ENCODE data around the gene SFT2D3.

Gene SFT2D3

DNA sequence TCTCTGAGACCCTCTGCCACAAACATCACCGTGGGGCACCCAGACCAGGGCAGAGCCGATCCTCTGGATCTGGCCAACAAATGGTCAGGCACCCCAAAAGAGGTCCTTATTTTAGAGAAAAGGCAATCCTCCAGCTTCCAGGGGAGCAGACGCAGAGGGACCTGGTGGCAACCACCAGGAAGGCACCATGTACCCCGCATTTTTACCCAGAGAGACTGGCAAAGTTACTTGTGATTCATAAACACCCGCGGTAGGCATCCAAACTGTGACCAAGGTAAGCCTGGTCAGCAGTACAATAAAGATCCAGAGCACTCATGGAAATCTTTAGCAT, 36.4 kb upstream of the SFT2D3 start:
- DNase-seq = no peak

DNA sequence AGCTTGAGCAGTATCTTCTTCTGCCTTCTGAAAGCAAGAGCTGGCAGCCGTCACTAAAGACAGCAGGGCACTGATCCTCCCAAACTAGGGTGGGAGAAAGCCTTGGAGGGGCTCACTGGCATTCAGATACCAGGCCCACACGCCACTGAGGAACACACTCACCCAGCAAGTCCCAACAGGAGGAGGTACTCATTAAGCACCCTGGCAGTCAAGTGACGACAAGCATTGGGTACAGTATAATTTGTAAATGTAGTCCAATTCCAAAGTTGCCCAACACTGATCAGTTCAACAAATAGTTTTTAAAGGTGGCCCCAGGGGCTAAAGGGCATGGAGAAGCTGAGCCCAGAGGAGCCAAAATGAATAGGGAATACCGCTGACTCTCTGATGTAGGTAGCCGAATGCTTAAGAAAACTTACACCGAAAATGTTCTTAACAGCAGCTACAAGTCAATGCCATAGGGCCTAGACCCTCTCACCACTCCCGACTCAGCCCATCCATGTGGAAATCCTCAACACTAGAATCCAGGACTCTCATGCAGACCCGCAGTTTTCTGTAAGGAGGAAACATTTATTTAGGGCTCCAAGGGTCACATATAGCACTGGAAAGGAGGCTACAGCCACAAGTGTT, 35.9 kb upstream of the SFT2D3 start:
- no peak for DNase-seq

DNA sequence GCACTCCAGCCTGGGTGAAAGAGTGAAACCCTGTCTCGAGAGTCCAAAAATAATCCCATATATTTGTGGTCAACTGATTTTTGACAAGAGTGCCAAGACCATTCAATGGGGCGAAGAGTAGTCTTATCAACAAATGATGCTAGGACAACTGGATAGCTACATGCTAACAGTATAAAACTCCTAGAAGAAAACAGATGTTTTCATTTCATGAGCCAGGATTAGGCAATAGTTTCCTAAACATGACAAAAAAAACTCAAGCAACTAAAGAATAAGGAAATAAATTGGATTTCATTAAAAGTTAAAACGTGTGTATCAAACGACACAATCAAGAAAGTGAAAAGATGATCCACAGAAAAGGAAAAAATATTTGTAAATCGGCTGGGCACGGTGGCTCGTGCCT, 32.2 kb upstream of the SFT2D3 start:
- DNase-seq = no peak

DNA sequence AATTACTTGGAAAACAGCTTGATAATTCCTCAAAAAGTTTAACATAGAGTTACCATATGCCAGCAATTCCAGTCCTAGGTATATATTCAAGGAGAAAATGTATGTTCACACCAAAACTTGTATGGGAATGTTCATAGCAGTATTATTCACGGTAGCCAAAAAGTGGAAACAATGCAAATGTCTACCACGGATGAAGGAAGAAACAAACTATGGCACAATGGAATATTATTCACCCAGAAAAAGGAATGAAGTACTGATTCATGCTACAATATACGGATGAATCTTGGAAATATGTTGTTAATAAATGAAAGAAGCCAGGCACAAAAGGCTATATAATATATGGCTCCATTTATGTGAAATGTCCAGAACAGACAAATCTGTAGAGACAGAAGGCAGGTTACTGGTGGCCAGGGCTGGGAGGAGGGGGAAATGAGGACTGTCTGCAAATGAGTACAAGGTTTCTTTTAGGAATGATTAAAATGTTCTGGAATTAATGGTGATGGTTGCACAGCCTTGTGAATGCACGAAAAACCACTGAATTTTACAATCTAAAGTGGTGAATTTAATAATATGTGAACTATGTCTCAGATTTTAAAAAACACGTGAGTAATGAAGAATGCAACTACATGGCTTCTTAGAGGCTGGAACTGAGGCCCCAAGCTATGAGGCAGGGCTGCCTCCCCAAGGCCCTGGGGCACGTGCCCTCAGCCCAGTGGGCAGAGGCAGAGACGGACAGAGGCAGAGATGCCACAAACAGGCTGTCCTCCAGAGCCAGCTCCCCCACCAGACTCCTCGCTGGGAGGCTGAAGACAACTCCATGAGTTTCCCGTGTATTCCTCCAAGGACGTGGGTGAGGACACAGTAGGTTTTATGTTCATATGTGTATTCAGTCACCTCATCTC, 31.0 kb upstream of the SFT2D3 start:
- DNase-seq = no peak

DNA sequence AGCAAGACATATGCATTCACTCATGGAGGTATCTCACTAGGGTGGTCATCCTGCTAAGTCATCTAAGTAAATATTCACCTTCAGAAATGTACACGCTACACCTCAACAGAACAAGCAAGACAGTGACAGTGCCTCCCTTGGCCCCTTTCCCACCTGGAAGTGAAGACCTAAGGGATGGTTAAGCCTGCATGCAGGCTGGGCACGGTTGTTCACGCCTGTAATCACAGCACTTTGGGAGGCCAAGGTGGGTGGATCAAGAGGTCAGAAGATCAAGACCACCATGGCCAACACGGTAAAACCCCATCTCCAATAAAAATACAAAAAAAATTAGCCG, 30.4 kb upstream of the SFT2D3 start:
- DNase-seq = no peak

DNA sequence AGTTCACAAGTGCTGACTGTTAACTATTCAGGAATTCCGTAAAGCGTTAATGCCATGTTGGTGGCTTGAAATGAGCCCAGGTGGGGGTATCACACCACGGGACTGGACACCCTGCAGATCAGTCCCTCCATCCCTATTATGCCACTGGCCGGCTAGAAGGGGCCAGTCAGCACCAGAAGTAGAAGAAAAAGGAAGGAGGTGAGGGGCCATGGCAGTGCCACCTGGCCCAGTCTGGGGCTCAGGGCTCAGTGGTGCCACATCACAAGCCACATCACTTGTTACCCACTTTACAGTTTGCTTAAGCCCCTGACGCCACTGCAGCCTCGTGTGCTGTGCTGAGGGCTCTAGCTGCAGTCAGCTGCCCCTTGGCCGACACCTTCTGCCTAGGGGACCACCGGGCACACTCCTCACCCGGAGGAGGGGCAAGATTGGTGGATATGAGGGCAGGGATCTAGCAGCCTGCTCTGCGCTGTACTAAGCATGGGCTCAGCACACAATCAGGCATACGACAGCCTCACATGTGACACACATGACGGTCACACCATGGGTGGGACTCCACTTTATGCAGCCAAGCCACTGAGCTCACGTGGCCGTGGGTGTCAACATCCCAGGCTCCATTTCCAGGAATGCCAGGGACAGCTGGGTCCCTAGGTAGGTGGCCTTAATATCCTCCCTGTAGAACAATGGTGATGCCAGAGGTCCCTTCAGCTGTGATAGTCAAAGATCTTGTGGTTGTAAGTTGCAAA, 29.6 kb upstream of the SFT2D3 start:
- DNase-seq = no peak

DNA sequence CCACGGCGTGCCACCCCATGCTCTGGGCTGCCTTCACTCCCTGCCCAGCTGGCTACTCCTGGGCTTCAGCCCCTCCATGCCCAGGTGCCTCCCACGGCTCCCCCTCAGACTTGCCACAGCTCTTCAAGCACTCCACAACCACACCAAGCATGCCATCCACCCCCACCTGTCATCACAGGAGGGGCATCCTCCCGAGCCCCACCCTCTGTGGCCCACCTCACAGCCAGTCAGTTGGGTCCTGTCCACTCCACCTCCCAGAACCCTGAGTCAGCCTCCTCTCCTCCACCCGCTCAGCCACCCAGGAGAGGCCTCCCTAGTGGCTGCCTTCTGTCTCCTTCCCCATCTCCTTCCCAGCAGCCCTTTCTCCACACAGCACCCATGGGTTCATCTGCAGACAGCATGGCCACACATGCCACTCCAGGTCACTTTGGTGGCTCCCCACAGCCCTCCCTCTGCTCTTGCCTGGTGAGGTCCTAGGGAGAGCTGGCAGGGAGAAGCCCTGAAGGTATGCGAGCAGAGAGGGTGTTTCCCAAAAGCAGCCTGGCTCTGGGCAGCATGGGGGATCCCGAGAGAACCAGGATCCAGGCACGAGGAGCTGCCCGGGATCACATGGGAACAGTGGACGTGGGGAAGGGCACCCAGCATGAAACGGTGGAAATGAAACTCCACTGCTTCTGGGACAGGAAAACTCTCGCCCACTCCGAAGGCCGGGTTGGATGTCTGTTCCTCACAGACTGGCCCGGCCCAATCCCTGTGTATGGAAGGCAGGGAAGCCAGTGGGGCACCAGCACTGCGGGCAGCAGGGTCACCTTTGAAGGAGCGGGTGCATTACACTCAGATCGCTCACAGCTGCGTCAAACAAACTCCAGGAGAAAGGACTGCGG, 28.7 kb upstream of the SFT2D3 start:
- no peak for DNase-seq

DNA sequence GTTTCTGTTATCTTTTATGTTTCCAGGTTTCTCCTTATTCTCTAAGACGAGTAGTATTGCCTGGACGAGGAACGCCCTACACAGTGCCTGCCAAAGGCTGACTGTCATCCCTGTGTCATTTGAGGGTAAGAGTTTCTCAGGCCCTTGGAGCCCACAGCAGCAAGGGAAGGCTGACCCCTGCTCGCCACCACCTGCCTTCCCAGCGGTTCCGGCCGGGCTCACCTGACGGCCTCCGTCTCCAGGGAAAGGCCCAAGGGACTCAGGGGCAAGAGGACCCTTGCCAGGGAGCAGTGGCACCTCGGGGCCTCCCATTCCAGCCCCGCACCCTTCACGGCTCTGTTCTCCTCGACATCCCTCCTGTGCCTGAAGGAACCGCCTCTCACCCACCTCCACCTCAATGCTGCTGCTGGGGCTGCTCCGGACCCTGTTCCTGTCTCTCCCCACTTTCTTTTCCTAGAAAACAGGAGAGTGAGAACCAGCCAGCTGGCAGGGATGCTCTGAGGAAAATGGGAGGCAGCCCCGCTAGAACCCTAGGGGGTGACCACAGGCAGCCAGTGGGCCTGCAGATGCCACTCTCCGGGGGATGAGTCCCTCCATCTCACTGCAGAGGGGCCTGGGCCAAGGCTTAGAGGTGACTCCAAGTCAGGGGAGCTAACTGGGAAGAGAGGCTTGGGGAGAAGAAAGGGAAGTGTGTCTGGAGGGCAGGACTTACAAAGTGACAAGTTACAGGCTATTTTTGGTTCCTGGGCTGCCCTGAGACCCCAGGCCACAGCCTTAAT, 27.8 kb upstream of the SFT2D3 start:
- DNase-seq = no peak

DNA sequence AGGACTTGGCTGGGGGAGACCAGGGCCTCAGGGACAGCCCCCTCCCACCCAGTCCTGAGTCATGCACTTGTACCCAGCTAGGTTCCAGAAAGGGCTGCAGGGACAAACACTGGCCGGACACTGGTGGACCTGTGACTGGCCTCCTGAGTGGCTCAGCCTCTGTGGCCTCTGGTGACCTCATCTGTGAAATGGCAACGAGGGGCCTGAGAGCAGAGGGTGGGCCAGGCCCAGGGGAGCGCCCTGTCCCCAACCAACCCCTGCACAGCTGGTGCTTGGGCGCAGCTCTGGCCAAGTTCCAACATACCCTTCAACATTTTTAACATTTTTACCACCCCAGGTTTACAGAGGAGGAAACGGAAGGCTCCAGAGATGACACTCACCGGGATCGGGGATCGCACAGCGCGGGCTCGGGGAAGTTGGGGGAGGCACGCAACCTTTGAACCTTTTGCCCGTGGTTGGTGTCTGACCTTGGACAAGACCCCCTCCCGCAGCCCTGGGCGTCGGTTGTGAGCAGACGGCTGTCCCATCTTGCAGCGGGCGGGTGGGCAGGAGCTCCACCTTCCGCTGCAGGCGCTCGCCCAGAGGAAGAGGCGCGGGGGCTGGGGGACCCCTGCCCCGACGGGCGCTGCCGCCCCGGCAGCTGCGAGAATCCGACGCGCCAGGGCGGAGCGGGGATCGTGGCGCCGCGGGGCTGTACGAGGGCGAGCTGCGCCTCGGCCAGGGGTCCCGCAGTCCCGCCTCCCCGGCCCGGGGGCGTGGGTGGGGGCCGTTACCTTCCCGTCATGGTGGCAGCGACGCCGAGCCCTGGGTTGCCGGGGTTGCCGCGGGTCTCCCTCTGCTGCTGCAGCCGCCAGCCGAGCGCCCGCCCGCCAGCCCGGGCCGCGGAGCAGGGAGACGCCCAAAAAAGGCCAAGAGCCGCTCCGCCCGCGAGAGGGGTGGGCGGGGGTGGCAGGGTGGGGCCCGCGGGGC, 26.8 kb upstream of the SFT2D3 start:
- DNase-seq = no peak

DNA sequence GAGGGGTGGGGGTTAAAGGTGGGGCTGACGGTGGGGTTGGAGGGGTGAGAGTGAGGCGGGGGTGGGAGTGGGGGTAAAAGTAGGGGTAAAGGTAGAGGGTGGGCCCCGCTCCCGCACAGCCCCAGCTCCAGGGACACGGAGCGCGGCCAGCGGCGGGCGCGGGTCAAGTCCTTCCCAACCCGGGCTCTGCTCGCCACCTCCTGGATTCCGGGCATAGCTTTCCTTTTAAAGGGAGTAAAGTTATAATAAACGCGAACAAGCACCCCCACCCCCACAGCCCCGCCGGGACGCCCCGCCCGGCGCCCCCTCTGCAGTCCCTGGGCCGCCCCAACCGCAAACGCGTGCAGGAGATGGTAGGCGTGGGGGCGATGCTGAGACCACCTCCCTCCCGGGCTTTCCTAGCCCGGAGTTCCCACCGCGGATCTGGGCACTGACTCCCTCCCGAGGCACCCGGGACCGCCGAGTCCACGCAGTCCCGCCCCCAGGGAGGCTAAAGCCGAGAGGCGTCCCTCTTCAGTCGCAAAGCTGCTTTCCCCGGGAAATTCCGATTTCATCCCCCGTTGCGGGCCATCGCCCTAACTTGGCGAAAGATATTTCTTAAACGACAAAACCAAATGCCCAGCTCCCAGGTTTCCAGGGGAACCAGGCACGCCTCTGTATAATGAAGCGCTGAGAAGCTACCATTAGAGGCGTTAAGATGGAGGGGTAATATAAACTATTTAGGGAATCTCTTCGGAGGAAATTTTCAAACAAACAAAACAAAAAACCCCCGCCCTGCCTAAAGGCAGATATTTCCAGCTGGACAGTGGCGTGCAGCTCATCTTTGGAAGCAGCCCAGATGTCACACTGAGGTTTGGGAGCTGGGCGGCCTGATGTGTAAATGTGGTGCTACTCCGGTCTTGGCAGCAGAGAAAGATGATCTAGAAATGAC, 25.7 kb upstream of the SFT2D3 start, which contains the start of gene LIMS2:
Gene LIMS2, minus strand, starts transcription at position 200 of the 931 bp plus-strand sequence. CDS start 506 bp downstream, outside the sequence.
- DNase-seq = no peak

DNA sequence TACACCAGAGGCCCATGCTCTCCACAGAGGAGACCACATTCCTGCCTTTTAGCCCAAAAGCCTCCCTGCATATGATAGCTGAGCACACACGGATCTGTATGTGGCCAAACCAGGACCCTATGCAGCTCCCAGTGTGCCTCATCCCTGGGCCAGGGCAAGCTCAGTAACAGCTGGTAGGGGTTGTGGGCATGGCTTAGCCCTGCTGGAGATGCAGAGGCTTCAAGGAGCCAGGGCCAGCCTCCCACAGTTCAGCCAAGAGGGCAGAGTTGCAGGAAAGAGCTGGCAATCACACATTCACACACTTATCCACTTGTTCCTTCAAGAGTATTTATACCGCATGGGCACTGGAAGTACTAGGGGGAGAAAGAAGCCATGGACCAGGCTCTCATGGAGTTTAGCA, 24.4 kb upstream of the SFT2D3 start:
- DNase-seq = no peak

DNA sequence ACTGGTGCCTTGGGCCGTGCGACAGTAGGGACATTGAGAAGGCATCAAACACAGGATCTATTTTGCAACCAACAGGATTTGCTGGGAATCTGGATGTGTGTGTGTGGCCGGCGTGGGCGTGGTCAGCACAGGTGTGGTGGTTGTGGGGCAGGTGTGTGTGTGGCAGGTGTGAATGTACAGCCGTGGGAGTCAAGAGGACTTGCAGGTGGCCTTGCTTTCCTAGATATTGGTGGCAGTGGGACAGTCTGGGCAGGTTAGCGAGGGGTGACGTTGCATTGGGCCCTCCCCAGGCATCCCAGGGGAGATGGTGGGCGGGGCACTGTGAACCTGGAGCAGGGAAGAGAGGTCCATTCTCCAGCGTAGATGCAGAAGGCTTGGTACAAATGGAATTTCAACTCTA, 22.8 kb upstream of the SFT2D3 start:
- no peak for DNase-seq

DNA sequence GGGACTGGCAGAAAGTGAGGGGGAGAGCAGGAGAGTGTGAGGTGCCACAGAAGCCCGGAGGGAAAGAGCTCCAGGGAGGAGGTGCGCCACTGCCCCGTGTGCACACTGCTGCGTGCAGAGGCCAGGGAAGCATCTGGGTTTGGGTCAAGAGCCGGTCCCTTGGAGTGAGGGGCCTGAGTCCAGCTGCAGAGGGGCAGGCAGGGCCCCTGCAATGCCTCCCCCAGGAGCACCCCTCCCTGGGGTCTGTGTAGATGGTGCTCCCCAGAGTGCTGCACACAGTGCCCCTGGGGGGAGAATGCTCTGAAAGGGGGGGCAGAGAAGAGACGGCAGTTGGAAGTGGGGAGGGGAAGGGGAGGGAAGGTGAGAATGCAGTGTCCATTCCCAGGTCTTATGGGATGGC, 22.3 kb upstream of the SFT2D3 start:
- no peak for DNase-seq

DNA sequence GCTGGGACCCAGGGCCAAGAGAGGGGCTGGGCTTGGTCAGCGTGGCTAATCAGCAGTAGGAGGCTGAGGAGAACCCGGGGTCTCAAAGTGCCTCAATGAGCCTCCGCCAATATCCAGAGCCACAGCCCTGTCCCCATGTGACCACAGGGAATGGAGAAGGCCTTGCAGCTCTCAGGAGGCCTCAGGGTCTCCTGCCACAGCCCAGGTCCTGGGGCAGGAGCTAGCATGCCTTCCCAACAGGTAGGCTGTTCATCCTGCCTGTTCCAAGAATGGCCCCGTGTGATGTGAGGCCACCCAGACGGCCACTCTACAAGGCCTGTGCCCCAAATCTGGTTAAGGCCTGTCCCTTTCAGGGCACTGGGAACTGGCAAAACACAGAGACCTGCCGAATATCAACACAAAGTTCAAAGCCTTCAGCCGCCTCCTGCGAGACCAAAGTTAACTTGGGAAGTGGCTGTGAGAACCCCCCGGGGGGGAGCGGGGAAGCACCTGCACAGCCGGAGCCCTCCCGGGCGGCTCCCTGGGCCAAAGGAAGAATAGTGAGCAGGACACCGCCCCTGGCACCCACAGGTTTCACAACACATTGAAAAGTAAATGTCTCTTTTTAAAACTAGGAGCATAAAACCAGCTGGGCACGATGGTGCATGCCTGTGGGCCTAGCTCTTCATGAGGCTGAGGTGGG, 21.5 kb upstream of the SFT2D3 start:
- DNase-seq = no peak

DNA sequence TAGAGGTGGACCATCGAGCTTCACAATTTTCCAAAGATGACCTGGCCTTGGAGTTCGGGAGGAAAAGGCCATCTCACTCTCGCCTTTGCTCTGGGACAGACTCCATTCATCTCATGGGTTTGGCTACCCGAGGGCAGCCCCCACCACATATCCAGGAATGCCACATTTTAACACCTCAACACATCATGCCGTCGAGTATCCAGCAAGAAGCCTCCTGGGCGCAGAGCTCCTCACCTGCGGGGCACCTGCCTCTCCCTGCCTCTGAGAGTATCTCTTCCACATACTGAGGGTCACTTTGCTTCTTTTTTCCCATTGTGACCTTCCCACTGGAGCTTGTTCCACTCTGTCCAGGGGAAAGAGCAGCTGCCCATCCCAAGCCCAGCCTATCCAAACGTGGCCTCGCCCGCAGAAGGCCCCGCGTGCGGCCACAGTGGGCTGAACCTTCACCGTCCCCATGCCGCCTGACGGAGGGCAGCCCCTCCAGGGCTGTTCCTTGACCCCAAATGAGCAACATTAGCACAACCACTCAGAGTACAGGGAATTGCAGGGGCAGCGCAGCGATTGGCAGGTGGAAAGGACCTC, 20.5 kb upstream of the SFT2D3 start:
- DNase-seq = no peak

DNA sequence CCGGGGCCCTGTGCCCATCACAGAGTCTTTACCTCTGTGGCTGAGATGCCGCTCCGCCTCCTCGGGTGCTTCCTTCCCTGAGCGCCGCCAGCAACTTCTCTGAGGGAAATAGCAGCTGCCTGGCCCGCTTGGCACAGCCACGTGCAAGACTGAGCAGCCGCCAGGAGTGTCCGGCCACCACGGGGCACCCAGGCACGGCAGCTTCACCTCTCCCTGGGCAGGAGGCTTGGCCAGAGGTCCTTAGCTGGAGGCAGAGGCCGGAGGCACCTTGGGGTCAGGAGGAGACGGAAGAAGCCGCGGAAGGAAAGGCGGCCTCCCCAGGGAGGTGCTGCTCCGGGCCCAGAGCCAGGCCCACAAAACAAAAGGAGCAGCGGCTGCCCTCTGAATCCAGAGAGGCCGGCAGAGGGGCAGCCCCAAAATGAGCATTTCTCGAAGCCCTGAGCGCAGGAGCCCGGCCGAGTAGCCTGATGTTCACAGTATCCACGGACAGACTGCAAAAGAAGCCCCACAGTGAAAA, 20.0 kb upstream of the SFT2D3 start:
- no peak for DNase-seq

DNA sequence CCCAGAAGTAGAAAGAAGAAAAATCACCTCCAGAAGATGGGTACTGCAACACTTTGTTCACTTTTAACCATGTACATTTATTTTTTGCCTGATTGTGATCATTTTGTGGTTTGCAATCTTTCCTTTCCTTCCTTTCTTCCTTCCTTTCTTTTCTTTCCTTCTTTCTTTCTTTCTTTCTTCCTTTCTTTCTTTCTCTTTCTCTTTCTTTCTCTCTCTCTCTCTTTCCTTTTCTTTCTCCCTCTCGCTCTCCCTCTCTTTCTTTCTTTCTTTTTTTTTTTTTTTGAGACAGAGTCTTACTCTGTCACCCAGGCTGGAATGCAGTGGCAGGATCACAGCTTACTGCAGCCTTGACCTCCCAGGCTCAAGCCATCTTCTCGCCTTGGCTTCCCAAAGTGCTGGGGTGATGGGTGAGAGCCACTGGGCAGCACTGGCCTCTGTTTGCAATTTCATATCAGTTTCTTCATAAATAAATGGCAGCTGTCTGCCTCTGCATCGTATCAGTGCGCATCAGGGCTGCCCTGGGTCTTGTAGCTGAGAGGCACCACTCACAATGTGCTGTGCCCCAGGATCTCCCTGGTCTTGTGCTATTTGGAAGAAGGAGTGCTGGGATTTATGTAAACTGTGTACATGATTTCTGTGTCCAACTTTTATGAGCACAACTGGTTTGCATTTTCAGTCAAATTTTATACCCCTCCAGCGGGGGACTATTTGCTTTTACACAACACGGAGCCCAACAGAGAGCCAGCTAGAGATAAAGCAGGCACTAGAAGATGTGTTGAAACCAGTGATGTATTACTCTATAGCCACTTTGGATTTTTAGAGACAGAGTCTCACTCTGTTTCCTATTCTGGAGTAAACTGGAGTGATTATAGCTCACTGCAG, 19.1 kb upstream of the SFT2D3 start:
- no peak for DNase-seq

All from CD4-positive, alpha-beta T cell treated with Interleukin-1 beta for 1 hour (primary cell).